Adrenal gland (tissue), 12 donors: ENCODE results near the gene RNF212. TPM values are rescaled to one million over a fixed set of nuclear protein-coding genes. Genes with fewer than 3 reads are reported as not detected.

Experiments used
- DNase-seq, 7 donors: peaks; one replicate each; pipeline ENCODE4 v3.0.0-alpha.2; 2019 to 2020
- H3K27ac ChIP-seq, 5 donors: fragments of 200-600 bp; sonication (generic) in 4 of 5; 1 replicate in 3 of 5; 2 replicates in 2 of 5; pipeline versions ENCODE4 v1.5.1 to v1.8.0; 2016 to 2020; ENCODE audit warnings: mild to moderate bottlenecking in 1 of 5
- H3K27me3 ChIP-seq: fragments of 200-600 bp; 2 replicates; pipeline ENCODE4 v1.8.0; 2021
- H3K36me3 ChIP-seq, 2 donors: fragments of 200-600 bp; replicated peaks in 1 of 2; 1 replicate in 1 of 2; 2 replicates in 1 of 2; pipeline versions ENCODE4 v1.5.1 to v1.8.0; 2018 to 2022
- H3K4me1 ChIP-seq, 2 donors: fragments of 200-600 bp; replicated peaks in 1 of 2; 1 replicate in 1 of 2; 2 replicates in 1 of 2; pipeline versions ENCODE4 v1.5.1 to v1.8.0; 2018 to 2021
- H3K4me3 ChIP-seq, 4 donors: fragments of 200-600 bp; sonication (generic) in 3 of 4; one replicate each; pipeline ENCODE4 v1.5.1; 2016 to 2018
- H3K9me3 ChIP-seq, 3 donors: fragments of 200-600 bp; sonication (generic) in 1 of 3; replicated peaks in 1 of 3; 1 replicate in 2 of 3; 2 replicates in 1 of 3; pipeline versions ENCODE4 v1.5.1 to v1.8.0; 2016 to 2021
- CTCF ChIP-seq, 6 experiments: fragments of 450-650 bp in 4 of 6; fragments of 200-600 bp in 2 of 6; sonication (generic) in 1 of 6; IDR thresholded peaks; 1 replicate in 5 of 6; 2 replicates in 1 of 6; pipeline versions ENCODE4 v1.5.1 to v1.8.0; 2016 to 2021; ENCODE audit warnings: antibody characterized with exemption in 6 of 6, mild to moderate bottlenecking in 2 of 6, moderate library complexity in 1 of 6
- POLR2A ChIP-seq, 2 donors: fragments of 450-650 bp; IDR thresholded peaks; one replicate each; pipeline ENCODE4 v1.6.1; 2017; ENCODE audit warnings: antibody characterized with exemption in 2 of 2, mild to moderate bottlenecking in 2 of 2, moderate library complexity in 1 of 2
- WGBS, 4 donors: extraction: QIAGEN DNeasy Blood & Tissue Kit in 2 of 4; methylation state at CpG; one replicate each; pipeline versions ENCODE4 v1.1.5 to v1.1.7; 2013 to 2017; 5-methylcytosine and 5-hydroxymethylcytosine counted together
- intact Hi-C, 2 donors: fragments of 100-400 bp; cut with DNase I; formaldehyde crosslinking; loops; one replicate each; pipeline versions ENCODE4 v1.14.1 to v1.15.0; 2022 to 2023
- polyA plus RNA-seq, 3 donors: library from polyadenylated mRNA; stranded (reverse); fragments of 200-250 nt in 2 of 3; fragments of 350-450 nt in 1 of 3; fragmentation: Illumina TruSeq in 1 of 3; extraction: RNeasy Lipid Tissue Mini Kit (QIAGEN cat#74804) in 1 of 3; gene quantifications; one replicate each; pipeline ENCODE4 v1.2.3, GENCODE V29; 2013 to 2014
- total RNA-seq, 9 donors: library from RNA; depleted of rRNA in 4 of 9; stranded (reverse); fragments of >200 nt in 4 of 9; fragments of 120-200 nt in 1 of 9; fragmentation: NEBNext Ultra II Directional in 1 of 9; extraction: Animal tissue kit (Norgen Biotek cat#: 25700) in 1 of 9; gene quantifications; one replicate each; pipeline versions ENCODE4 v1.1.0 to v1.2.4, GENCODE V29; 2013 to 2023
- donor health status: healthy with polysubstance abuse.
- donor health status: Bipolar disorder and iron deficiency.
- donor health status: DM: yes; HTN: yes; CAD: no.
- donor health status: DM: no; HTN: no; CAD: no.
- donor health status: DM: no; HTN: no; CAD: no.
- donor health status: DM: yes; HTN: yes; CAD: no.

RNF212 gene
- total and polyA plus RNA-seq, 12 donors, result 1.3 to 9.5 (median 2.4) TPM; not detected in 1

DNA sequence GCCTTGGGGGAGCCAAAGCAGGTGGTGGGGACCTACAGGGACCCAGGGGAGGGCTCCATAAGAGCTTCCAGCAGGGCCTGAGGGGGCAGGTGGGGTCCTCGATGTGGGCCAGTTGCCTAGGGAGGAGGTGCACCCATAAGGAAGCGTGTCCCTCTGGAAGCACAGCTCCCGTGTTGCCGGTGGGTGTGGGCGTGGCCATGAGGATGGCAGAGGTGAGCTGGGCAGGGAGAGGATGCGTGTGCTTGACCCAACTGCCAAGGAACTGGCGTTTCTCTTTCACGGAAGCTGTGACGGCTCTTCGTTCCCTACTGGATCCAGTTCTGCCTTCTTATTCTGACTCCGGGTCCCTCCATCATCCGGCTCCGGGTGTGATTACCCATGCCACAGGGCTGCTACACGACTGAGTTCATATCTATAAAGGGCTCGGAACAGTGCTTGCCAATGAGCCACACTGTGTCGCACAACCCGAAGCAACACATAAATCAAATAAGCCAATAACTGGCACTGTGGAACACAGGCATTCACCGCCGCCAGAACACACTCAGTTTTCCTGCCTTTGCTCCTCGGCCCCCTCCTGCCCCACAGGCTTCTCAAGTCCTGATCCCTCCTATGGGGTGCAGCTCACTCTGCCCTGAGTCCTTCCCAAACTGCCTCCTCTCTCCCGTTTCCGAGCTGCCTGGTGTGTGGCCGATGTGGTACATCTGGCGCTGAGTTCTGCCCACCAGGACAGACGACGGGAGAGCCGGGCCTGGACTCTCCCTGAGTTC is 35.5 kb downstream of the RNF212 start:
- 88 to 90% (median 89%) methylated on average over 25 to 27 of the region's 27 CpGs for WGBS, 4 donors
- Histone ChIP-seq H3K9me3 (no peaks in the 10 kb centered on the region), H3K27me3 (no peaks in the 10 kb centered on the region), H3K36me3 (no peaks in the 10 kb centered on the region), H3K4me1 (peaks cover 0 to 3% of the 10 kb centered on the region in 2 donors), H3K4me3 (no peak overlapping the region), H3K27ac (no peak overlapping the region)
- no peak for DNase-seq
- intact Hi-C loops, result no loop called here
- no peak for TF ChIP-seq CTCF (IDR thresholded peaks at IDR 0.05)
- no peak for TF ChIP-seq POLR2A (IDR thresholded peaks at IDR 0.05)

- Histone ChIP-seq H3K9me3 (no peaks in the 10 kb centered on the region), H3K4me1 (no peaks in the 10 kb centered on the region), H3K4me3 (no peak overlapping the region), H3K27ac (no peak overlapping the region), H3K27me3 (no peaks in the 10 kb centered on the region), H3K36me3 (no peaks in the 10 kb centered on the region)
- DNase-seq, result no peak
- TF ChIP-seq CTCF (IDR thresholded peaks at IDR 0.05) (no peak), POLR2A (IDR thresholded peaks at IDR 0.05) (no peak)
- 78 to 89% (median 80%) methylated on average over 6 to 11 of the region's 11 CpGs for WGBS, 4 donors
- intact Hi-C loops, result no loop called here
Measured at GRCh38 chr4:1075809-1076699, 37.3 kb downstream of the RNF212 start.

GRCh38 chr4:1075225-1075624 is 38.1 kb downstream of the RNF212 start:
- H3K27me3 ChIP-seq, result no peaks in the 10 kb centered on the region
- no peak overlapping the region for H3K4me3 ChIP-seq
- WGBS, 4 donors, result 82 to 92% (median 83%) methylated on average over 3 to 7 of the region's 7 CpGs

More at GRCh38 chr4:1075225-1075624, 38.1 kb downstream of the RNF212 start:
- intact Hi-C loops, result no loop called here
- Histone ChIP-seq H3K27ac (no peak overlapping the region), H3K4me1 (no peaks in the 10 kb centered on the region), H3K9me3 (no peaks in the 10 kb centered on the region), H3K36me3 (no peaks in the 10 kb centered on the region)
- TF ChIP-seq CTCF (IDR thresholded peaks at IDR 0.05), result no peak
- TF ChIP-seq POLR2A (IDR thresholded peaks at IDR 0.05), result no peak
- no peak for DNase-seq
